ENCODE results near the gene GARIN3.

Gene GARIN3

GRCh38 chr5:157205708-157206107, 39.6 kb upstream of the GARIN3 start:
- no peak overlapping the region for H3K27ac ChIP-seq
- no peak for TF ChIP-seq CTCF (conservative IDR thresholded peaks at IDR 0.05)

- no peak overlapping the region for H3K27ac ChIP-seq
Measured at GRCh38 chr5:157204765-157205164, 38.7 kb upstream of the GARIN3 start.

GRCh38 chr5:157203417-157203816, 37.4 kb upstream of the GARIN3 start:
- H3K27ac ChIP-seq: no peak overlapping the region
- no peak for TF ChIP-seq CTCF (conservative IDR thresholded peaks at IDR 0.05)

More at GRCh38 chr5:157204765-157205164, 38.7 kb upstream of the GARIN3 start:
- TF ChIP-seq CTCF (conservative IDR thresholded peaks at IDR 0.05): no peak

- no peak overlapping the region for H3K27ac ChIP-seq
- TF ChIP-seq CTCF (conservative IDR thresholded peaks at IDR 0.05): no peak
Measured at GRCh38 chr5:157201857-157202256, 35.8 kb upstream of the GARIN3 start.

- H3K27ac ChIP-seq: no peak overlapping the region
- TF ChIP-seq CTCF (conservative IDR thresholded peaks at IDR 0.05): no peak
Measured at GRCh38 chr5:157198277-157198986, 32.4 kb upstream of the GARIN3 start.

- TF ChIP-seq CTCF (conservative IDR thresholded peaks at IDR 0.05): no peak
- no peak overlapping the region for H3K27ac ChIP-seq
Measured at GRCh38 chr5:157197086-157197485, 31.0 kb upstream of the GARIN3 start.

- no peak for TF ChIP-seq CTCF (conservative IDR thresholded peaks at IDR 0.05)
- H3K27ac ChIP-seq: no peak overlapping the region
Measured at GRCh38 chr5:157196045-157196444, 30.0 kb upstream of the GARIN3 start.

Measured in VCaP (cell line).